HG03175 (cell line): ENCODE data around the gene MAGI2.

Experiments used
- ATAC-seq: cut with Tn5 transposase; IDR thresholded peaks from one replicate; pipeline ENCODE4 v1.9.1; 2021; ENCODE audit warnings: mild to moderate bottlenecking, moderate library complexity; ENCODE audit not compliant: unreplicated experiment

MAGI2 gene

DNA sequence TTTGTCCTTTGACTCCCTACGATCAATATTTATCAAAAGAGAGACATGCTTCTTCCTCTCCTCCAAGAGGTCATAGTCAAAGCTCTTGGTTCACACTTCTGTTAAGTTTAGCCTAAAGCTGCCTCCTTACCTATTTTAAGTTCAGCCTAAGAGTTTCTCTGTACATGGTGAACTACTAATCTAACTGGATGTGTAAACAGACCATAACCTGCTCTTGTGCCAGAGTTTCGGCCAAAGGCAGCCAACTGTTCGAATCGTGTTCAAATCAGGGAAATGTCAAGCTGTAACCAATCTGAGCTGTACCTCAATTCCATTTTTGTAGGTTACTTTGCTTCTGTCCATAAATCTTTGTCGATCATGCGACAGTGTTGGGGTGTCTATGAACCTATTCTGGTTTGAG is 1240.1 kb downstream of the MAGI2 start:
- ATAC-seq, result no peak

DNA sequence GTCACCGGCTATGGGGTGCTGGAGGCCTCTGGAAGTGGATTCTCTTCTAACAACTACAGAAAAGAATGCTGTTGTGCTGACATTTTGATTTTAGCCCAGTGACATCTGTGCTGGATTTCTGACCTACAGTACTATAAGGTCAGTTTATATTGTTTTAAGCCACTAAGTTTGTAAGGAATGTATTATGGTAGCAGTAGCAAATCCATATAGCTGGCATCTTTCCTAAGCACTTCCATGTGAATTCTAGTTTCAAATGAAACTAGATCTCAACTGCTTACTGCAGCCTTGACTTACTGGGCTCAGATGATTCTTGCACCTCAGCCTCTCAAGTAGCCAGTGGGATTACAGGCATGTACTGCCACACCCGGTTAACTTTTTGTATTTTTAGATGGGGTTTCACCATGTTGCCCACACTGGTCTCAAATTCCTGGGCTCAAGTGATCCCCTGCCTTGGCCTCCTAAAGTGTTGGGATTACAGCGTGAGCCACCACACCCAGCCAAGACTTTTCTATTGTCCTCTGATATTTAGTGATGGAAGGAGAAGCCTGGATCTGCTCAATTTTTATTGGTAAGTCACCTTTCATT is 1240.9 kb downstream of the MAGI2 start:
- ATAC-seq, result no peak

DNA sequence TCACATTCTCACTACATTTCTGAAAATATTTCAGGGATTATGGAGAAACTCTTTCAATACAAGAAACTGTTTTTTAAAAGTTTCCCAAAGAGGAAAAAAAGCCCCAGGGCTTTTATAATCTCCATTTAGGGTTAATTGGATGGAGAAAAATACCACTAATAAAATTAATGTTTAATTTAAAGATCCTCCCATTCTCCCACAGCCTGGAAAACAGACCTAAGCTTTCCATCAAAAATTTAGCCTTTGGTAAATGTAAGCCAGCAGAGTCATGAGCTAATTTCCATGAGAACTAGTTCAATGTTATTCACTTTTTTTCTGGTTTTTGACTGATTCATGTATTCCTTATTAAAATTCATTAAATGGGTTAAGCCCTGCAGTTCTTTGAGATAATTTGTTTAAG is 1246.2 kb downstream of the MAGI2 start:
- no peak for ATAC-seq

DNA sequence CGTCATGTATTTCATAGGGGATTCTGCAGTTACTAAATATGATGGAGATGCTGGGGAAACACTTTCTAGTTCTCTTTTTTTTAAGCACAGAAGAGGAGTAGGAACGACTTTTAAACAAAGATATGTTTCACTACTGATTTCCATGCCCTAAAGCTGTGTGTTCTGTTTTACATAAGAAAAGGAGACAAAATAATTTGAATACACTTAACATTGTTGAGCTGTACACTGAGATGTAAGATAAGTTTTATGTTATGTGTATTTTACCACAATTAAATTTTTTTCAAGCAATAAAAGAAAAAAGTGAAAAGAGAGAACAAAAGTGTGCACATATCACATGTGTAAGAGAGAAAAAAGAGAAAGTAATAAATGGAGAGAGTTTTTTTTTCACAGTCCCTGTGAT is 1246.7 kb downstream of the MAGI2 start:
- no peak for ATAC-seq

DNA sequence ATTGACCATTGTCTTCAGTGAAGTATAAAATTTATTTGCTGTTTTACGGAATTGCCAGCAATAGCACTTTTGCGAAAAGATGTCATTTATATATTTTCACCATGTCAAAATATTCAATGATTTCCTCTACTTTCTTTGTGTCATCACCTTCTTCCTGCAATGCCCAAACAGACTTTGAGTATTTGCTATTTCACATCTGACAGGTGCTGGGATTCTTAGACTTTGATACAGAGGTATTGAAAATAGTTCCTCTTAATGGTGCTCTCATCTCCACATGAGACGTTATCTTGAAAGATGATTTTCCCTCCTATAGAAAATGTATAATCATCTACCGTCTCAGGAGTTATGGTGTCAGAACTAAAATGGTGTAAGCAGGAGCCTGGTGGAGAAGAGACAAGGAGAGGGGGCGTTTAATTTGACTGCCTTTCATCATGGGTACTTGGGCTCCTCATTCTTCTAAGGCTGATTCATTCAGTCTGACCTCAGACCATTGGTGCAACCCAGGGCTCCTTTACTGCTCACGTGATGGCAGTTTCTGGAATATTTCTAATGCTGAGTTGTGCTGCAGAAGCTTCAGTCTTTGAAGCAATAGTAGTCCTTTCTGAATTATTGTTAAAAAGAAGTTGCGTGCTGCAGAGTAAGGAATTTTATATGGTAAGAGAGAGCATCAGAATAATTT is 1250.3 kb downstream of the MAGI2 start:
- ATAC-seq, result no peak

DNA sequence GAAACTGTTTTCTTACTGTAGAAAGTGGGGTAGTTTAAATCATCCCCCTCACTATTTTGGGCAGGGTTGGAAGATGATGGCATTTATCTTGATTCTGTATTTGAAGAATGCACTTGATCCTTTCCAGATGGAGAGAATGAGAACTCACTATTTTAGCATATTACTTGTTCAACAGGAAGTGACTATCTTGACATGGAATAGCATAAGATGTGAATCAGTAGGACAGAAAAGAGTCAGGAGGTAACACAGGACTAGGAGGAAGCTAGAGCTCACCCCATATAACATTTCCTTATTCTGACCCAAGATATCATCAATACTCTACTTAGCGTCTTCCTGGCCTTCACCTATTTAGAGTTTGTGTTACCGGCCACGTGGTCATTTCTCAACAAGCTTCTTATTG is 1254.7 kb downstream of the MAGI2 start:
- ATAC-seq, result no peak

DNA sequence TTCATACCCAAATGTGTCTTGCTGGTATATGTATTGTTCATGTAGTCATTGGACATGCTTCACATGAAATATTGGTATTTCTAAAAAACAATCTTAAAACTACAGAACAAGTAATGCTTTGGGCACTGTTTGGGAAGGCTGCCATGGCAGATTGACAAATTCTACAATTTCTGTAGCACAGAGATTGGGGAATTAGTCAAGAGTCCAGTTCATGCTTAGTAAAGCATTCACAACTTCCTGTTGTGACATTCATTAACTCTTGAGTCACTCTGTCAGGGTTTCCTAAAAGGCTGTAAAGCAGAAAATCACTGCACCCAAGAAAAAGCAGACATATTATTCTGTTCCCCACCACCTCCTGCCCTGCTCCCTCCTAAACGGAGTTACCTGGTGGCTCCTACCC is 1256.0 kb downstream of the MAGI2 start:
- ATAC-seq, result peak; percentile 76

DNA sequence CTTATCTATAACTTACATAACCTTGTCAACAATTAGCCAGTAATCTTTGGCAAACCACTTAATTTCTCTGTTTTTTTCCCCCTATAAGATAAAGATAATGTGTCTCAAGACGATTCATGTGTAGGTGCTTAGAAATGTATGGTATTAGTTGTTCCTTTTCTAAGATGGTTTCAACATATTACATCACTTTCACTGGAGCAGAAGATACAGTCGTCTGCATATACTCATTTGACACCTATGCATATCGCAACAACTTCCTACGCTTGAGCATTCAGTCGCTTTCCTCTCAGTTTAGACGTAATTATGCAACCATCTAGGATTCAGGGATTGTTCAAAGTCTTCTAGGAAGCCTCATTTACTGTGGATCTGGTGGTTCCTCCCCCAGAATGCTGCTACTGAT is 1258.2 kb downstream of the MAGI2 start:
- no peak for ATAC-seq

DNA sequence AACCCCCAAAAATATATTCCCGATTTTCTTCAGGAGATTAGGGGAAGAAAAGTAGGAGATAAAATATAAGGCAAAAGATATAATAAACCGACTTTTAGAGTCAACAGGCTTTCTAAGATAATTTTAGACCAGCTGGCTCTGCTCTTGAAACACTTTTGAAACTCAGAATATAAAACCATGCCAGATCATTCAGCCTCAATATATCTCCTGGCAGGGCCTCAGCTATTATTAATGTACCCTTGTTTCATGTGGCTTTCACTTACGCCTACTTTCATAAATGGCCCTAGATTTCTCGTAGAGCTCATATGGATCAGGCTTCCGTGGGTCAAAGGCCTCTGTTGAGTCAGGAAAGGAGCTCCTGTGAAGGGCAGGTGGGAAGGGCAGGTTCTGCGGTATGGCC is 1258.9 kb downstream of the MAGI2 start:
- ATAC-seq, result no peak

DNA sequence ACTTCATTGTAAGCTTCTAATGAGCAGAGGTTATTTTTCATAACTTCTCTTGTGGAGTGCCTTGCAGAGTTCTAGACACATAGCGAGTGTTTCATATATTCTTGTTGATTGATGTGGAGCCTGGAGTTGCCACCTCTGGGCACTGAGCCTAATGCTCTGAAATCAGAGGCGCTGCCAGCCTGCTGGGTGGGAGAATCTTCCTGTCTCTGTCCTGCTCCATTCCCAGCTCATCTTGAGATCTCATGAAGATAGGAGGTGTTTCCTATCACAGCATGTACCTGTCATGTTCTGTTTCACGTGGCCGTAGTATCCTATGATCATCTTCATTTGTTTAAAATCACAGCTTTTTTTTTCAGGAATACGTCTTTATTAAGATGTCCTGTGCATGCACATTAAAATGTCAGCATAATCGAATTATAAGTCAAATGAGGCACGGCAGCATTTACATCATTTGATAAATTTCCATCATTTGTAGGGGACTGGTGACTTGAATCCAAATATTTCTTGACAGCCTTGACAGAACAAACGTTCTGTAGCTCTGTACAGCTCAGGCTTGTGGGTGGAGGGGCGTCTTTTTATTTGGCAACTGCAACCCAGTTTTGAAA is 1261.9 kb downstream of the MAGI2 start:
- no peak for ATAC-seq

DNA sequence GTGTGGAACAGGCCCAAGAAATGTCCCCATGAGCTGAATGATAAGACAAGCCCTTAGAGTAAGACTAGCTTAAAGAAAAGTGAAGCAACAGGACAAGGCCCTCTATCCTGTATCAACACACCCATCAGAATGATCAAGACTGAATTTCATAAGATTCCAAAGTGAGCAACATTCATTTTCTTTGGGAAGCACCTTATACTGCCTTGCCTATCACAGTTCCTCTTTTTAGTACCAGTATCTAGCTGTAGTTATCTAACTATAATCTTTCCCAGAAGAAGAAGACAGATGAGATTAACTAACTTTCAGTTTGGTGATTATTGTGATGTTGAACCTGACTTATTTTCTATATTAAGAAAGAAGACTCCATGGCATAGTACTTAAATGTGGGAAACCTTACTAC is 1263.7 kb downstream of the MAGI2 start:
- no peak for ATAC-seq

DNA sequence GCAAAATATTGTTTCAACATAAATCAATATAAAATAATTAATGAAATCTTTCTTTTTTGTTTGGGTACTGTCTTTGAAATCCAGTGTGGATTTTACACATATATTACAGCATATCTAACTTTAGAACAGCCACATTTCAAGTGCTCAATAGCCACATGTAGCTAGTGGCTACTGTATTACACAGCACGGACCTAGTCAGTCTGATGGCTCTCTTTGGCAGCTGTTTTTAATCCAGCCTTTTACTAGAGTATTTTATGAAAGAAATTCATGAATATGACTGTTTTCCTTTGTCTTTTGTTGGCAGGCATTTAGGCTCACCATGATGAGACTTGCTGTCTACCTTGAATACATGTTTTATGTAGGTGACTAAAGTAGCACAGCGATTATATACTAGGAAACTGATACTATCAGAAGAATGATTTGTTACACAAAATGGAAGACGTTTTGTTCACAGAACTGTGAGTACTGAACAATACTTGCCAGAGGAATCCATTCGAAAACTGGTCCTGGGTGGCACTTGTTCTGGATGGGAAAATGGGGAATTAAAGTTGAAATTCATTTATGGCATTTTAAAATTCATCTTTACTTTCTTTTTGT is 1268.2 kb downstream of the MAGI2 start:
- no peak for ATAC-seq

DNA sequence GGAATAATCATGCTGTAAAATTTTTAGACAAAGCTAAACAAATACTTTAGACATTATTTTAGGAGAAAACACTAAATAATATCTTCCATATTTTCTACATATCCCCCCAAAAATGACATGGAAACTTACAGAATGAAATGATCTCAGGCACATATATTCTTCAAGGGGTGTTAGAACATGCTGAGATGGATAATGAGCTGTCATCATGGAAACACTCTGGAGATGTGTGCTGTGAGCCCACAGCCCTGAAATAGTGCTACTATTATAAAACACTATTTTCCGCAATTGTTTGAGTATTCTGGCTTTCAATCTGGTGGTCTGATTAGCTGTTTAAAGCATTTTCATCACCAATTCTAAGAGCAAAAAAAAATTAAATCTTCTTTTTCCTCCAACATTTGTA is 1269.2 kb downstream of the MAGI2 start:
- ATAC-seq, result no peak

DNA sequence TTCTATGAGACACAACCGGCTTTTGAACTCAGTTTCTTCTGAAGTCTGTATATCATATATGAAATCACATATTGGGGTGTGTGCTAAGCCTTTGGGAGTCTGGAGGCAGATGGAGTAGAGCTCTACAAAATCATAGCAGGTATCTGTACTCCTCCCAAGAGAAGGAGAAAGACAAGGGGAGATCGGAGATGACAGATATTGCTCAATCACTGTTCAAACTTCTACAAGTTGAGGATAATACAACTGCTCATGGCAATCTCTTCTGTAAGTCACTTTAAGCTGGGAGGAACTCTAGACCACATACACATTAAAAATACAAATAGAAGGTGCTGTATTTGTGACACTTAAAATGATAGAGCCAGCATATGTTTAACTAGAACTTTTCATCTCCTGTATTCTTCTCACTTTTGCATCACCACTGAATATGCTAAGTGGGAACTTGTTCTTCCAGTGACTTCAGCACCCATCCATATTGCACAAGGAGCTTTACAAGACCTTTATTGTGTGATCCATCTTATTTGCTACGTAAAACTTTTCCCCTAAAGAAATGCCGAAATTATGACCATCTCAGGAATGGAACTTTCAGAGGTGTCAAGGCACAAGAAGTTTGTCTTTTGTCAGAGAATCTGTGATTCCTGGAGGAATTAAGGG is 1273.5 kb downstream of the MAGI2 start:
- no peak for ATAC-seq

DNA sequence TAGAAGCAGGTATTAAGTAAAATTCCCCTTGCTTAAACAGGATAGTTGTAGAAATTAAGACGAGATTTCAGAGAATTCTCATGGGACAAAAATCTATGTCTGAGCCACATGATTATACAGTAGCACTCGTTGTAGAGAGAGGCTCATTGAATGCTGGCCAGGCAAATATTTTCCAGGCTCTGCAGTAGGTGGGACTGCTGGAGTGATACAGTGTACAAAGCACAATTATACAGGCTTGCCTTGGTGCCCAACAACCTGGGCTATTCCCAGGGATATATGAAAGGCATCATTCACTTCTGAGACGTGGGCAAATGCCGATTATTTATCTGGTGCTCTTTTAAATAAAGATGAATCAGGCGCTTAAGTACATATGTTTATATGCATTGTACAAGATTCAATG is 1274.3 kb downstream of the MAGI2 start:
- no peak for ATAC-seq

DNA sequence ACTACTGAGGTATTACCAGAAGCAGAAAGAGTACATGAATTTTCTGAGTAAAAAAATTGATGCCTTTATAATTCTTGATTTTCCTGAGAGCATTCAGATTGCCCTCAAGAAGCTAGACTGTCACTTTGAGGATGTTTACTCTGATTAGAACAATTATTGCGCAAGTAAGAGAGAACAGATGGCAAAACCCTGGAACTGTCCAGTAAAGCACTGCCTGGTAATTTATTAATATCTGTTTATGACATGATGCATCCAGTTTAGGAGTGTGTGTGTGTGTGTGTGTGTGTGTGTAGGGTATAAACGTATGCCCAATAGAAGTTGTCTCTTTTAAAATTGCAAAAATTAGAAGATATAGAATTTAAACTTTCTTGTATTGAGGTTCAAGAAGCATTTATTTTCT is 1275.1 kb downstream of the MAGI2 start:
- no peak for ATAC-seq

DNA sequence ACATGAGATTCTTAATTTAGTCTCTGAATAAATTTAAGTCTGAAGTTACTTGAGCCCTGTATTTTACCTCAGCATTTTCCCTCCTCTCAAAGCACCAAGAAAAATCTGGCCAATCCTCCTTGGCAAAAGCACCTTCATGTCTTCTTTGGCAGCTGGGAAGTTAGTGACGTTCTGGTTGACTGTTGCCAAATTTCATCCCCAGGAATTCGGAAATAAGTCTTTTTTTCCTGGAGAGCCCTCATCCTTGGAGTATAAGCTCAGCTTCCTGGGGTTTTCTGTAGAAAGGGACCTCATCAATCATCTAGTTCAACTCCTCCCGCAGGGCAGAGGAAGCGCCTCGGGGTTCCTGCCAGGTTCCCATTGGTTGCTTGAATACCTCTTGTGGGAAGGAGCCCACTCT is 1277.3 kb downstream of the MAGI2 start:
- ATAC-seq, result no peak

DNA sequence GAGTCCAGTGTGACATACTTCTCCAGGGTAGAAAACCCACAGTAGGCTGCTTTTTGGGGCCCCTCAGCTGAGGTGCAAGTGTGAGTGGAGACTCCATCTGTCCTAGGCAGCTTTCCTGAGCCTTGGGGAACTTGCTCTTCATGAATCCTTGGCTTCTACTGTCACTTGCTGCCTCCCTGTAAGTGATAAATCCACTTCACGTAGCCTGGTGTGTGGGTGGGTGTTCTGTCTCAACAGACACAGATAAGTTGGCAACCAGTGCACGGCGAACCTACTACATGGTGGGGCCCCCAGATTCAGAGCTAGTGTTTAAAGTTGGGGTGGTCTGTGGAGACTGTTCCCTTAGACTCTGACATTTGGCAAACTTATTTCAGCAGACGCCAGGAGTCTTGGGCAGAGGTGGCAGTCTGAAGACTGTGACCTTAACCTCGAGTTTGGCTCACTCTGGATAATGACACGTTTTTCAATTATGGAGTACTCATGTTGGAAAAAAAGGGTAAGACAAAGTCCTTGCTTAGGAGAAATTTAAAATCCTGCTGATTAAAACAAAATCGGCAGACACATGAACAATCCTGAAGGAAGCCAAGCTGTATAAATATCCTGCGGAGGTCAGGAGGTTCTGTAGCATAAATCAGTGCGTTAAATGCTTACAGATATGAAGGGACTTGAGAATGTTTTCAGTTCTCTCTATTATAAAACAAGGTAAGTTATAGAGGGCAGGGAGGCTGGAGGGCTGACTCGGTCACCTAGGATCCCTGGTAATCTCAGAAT is 1278.0 kb downstream of the MAGI2 start:
- ATAC-seq, result no peak

DNA sequence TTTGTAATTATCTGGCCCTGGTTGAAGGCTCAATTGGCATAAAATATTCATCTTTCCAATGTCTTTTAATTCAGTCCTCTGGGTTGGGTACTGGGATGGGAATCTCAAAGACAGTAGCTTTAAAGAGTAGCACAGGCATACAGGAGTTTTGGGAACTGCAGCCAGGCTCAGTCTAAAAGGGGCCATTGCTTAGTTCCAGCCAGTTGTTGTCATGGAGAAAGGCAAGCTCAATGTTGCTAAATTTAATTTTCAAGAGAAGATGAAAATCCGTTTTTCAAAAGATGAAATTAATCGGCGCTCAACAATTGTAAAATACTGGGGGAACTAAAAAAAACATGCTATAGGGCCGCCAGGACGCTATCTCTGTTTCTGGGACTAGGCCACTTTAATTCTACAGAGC is 1279.8 kb downstream of the MAGI2 start:
- ATAC-seq, result no peak

DNA sequence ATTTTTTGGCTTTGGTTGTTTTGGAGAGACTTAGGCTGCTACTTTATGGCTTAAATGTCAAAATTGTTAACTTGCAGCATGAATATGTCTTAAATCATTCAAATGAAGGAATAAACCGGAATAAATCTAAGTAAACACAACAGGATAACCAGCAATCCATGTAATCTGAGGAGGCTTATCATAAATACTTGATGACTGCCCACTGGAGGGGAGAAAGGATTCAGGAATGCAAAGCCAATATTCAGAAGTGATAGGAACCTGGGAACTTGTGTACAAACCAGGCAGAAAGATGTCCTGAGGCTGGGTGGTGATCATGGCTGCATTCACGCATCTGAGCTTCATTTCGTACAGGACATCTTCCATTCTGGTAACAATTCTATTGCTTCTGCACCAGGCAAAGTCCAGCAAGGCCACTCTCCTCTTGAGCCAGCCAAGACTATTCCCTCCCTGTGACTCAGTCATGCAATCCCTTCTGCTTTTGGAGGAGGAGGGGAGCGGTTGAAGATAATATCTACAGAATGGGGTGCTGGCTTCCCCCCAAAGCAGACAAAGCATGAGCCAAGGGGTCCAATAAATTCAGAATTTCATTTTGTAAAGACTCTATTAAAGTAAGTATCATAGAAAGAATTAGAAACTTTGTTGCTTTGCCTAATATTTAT is 1280.4 kb downstream of the MAGI2 start:
- ATAC-seq, result no peak
